ENCODE results near the gene PRKAR2A.

GRCh38 chr3:48835650-48836366, 11.9 kb downstream of the PRKAR2A start:
- TF ChIP-seq REST (IDR thresholded peaks at IDR 0.05) (no peak), CTCF (IDR thresholded peaks at IDR 0.05) (no peak), RFX5 (IDR thresholded peaks at IDR 0.05) (no peak), SMC3 (IDR thresholded peaks at IDR 0.05) (no peak), GATA3 (IDR thresholded peaks at IDR 0.05; ENCODE audit: borderline replicate concordance) (no peak), TFCP2L1 (CRISPR knock-in tag; IDR thresholded peaks at IDR 0.05) (no peak), EP300 (IDR thresholded peaks at IDR 0.05) (no peak), PBX3 (IDR thresholded peaks at IDR 0.05) (no peak), CEBPB (IDR thresholded peaks at IDR 0.05) (no peak), TP53 (CRISPR knock-in tag; IDR thresholded peaks at IDR 0.05) (no peak), POLR2A (IDR thresholded peaks at IDR 0.05; ENCODE audit: low read length) (no peak), BCL3 (IDR thresholded peaks at IDR 0.05) (no peak), CHD2 (IDR thresholded peaks at IDR 0.05; ENCODE audit: low read length, partially characterized antibody) (no peak)
